CD14-positive monocyte (primary cell): ENCODE data around the gene STRA6. TPM values are rescaled to one million over a fixed set of nuclear protein-coding genes. Genes with fewer than 3 reads are reported as not detected.

Experiments
- DNase-seq, 3 donors: peaks; one replicate each; pipeline ENCODE4 v3.0.0-alpha.2; 2011 to 2022
- H2AFZ ChIP-seq: 2 replicates; pipeline ENCODE4 v1.6.0; 2012; ENCODE audit warnings: mild to moderate bottlenecking, low read depth, low read length, inconsistent platforms; ENCODE audit not compliant: insufficient read depth, poor library complexity, severe bottlenecking
- H3K27ac ChIP-seq, 2 donors: 1 replicate in 1 of 2; 2 replicates in 1 of 2; pipeline ENCODE4 v1.5.1; 2012 to 2013; ENCODE audit warnings: low read length in 2 of 2, control low read depth in 1 of 2, inconsistent platforms in 1 of 2, low read depth in 1 of 2, mild to moderate bottlenecking in 1 of 2
- H3K27me3 ChIP-seq, 2 donors: one replicate each; pipeline versions ENCODE4 v1.6.0 to v1.6.1; 2011 to 2013; ENCODE audit warnings: low read length in 2 of 2; ENCODE audit not compliant: control insufficient read depth in 2 of 2, insufficient read depth in 2 of 2
- H3K36me3 ChIP-seq, 2 donors: replicated peaks in 1 of 2; 1 replicate in 1 of 2; 2 replicates in 1 of 2; pipeline versions ENCODE4 v1.5.1 to v1.6.1; 2012 to 2013; ENCODE audit warnings: low read length in 2 of 2, control low read depth in 1 of 2, inconsistent platforms in 1 of 2, mild to moderate bottlenecking in 1 of 2; ENCODE audit not compliant: insufficient read depth in 2 of 2, control insufficient read depth in 1 of 2
- H3K4me1 ChIP-seq, 2 donors: 1 replicate in 1 of 2; 2 replicates in 1 of 2; pipeline versions ENCODE4 v1.5.1 to v1.6.1; 2012 to 2013; ENCODE audit warnings: low read length in 2 of 2, control low read depth in 1 of 2, inconsistent platforms in 1 of 2, mild to moderate bottlenecking in 1 of 2, moderate library complexity in 1 of 2; ENCODE audit not compliant: insufficient read depth in 2 of 2, control insufficient read depth in 1 of 2
- H3K4me2 ChIP-seq: replicated peaks from 2 replicates; pipeline ENCODE3; 2012; ENCODE audit warnings: low read length, moderate library complexity, mild to moderate bottlenecking; ENCODE audit not compliant: poor library complexity, severe bottlenecking; ENCODE audit errors: extremely low read depth
- H3K4me3 ChIP-seq, 3 experiments: fragments of 200-600 bp in 1 of 3; sonication (generic) in 1 of 3; replicated peaks in 1 of 3; 1 replicate in 2 of 3; 2 replicates in 1 of 3; pipeline ENCODE4 v1.5.1; 2011 to 2013; ENCODE audit warnings: low read length in 3 of 3, mild to moderate bottlenecking in 3 of 3, control low read depth in 2 of 3, low read depth in 2 of 3, inconsistent platforms in 1 of 3, moderate library complexity in 1 of 3
- H3K79me2 ChIP-seq: 2 replicates; pipeline ENCODE4 v1.6.0; 2012; ENCODE audit warnings: mild to moderate bottlenecking, control low read depth, inconsistent platforms, low read length, moderate library complexity; ENCODE audit not compliant: insufficient read depth
- H3K9ac ChIP-seq: 2 replicates; pipeline ENCODE4 v1.6.0; 2017; ENCODE audit warnings: low read length, mild to moderate bottlenecking; ENCODE audit not compliant: insufficient read depth, poor library complexity, severe bottlenecking
- H3K9me3 ChIP-seq, 2 donors: replicated peaks in 1 of 2; 1 replicate in 1 of 2; 2 replicates in 1 of 2; pipeline versions ENCODE4 v1.5.1 to v1.6.1; 2012 to 2013; ENCODE audit warnings: low read length in 2 of 2, control low read depth in 1 of 2; ENCODE audit not compliant: control insufficient read depth in 1 of 2, insufficient read depth in 1 of 2
- H4K20me1 ChIP-seq: 2 replicates; pipeline ENCODE4 v1.6.0; 2012; ENCODE audit warnings: mild to moderate bottlenecking, low read length, control low read depth, moderate library complexity; ENCODE audit not compliant: insufficient read depth
- H3K27ac Mint-ChIP-seq, 7 donors: one replicate each; pipeline ENCODE4 v1.8.0; 2020; ENCODE audit warnings: mild to moderate bottlenecking in 7 of 7, mixed read lengths in 7 of 7, moderate library complexity in 6 of 7, inconsistent platforms in 2 of 7
- H3K27me3 Mint-ChIP-seq, 3 donors: one replicate each; pipeline ENCODE4 v1.8.0; 2021 to 2022; ENCODE audit warnings: low read depth in 3 of 3, mild to moderate bottlenecking in 3 of 3, mixed read lengths in 3 of 3, moderate library complexity in 3 of 3, inconsistent platforms in 1 of 3
- H3K36me3 Mint-ChIP-seq, 2 donors: one replicate each; pipeline ENCODE4 v1.8.0; 2020; ENCODE audit warnings: mixed read lengths in 2 of 2, inconsistent platforms in 1 of 2, mild to moderate bottlenecking in 1 of 2
- H3K4me1 Mint-ChIP-seq: one replicate; pipeline ENCODE4 v1.8.0; 2020; ENCODE audit warnings: mild to moderate bottlenecking, mixed read lengths
- H3K4me3 Mint-ChIP-seq, 2 donors: one replicate each; pipeline ENCODE4 v1.8.0; 2020; ENCODE audit warnings: mild to moderate bottlenecking in 2 of 2, mixed read lengths in 2 of 2, moderate library complexity in 1 of 2
- H3K9me3 Mint-ChIP-seq, 7 donors: one replicate each; pipeline ENCODE4 v1.8.0; 2020 to 2022; ENCODE audit warnings: mixed read lengths in 7 of 7, mild to moderate bottlenecking in 6 of 7, moderate library complexity in 6 of 7, inconsistent platforms in 2 of 7
- WGBS: methylation state at CpG from one replicate; pipeline ENCODE4 v1.1.5; 2013; ENCODE audit warnings: missing lambda C conversion rate; ENCODE audit not compliant: insufficient coverage; 5-methylcytosine and 5-hydroxymethylcytosine counted together
- intact Hi-C, 2 donors: fragments of 100-400 bp; cut with micrococcal nuclease; formaldehyde crosslinking; loops; one replicate each; pipeline versions ENCODE4 v1.15.0 to v1.15.1; 2023
- polyA plus RNA-seq, 3 donors: library from polyadenylated mRNA; depleted of rRNA in 1 of 3; unstranded in 2 of 3; stranded (reverse) in 1 of 3; fragments of 300-500 nt in 2 of 3; fragments of >200 nt in 1 of 3; fragmentation: Illumina TruSeq in 2 of 3; gene quantifications; 1 replicate in 2 of 3; 2 replicates in 1 of 3; pipeline ENCODE4 v1.2.3, GENCODE V29; 2012 to 2021
- TF ChIP-seq, protein P1 (sequence below): fragments of 200-600 bp; IDR thresholded peaks from one replicate; pipeline ENCODE4 v1.8.0; 2022; ENCODE audit warnings: antibody characterized with exemption, mild to moderate bottlenecking

Gene STRA6
- polyA plus RNA-seq, 3 donors: not detected

GRCh38 chr15:74209997-74210671 lies 7.5 kb upstream of the STRA6 start:
- Histone ChIP-seq H2AFZ (no peak overlapping the region), H3K9ac (no peak overlapping the region), H3K4me1 (no peaks in the 10 kb centered on the region), H3K4me3 (no peak overlapping the region), H3K79me2 (no peaks in the 10 kb centered on the region), H3K27ac (no peak overlapping the region), H4K20me1 (no peaks in the 10 kb centered on the region), H3K4me2 (no peak overlapping the region), H3K27me3 (no peaks in the 10 kb centered on the region), H3K36me3 (no peaks in the 10 kb centered on the region), H3K9me3 (no peaks in the 10 kb centered on the region)
- peaks cover 2 to 14% (median 7%) of the 10 kb centered on the region in 3 donors for H3K27me3 Mint-ChIP-seq
- WGBS: 100% methylated on average over 1 of the region's 4 CpGs
- no peak for DNase-seq
- H3K4me3 Mint-ChIP-seq: no peak overlapping the region
- H3K9me3 Mint-ChIP-seq: no peaks in the 10 kb centered on the region
- intact Hi-C loops: no loop called here
- no peaks in the 10 kb centered on the region for H3K4me1 Mint-ChIP-seq
- H3K36me3 Mint-ChIP-seq: no peaks in the 10 kb centered on the region
- no peak overlapping the region for H3K27ac Mint-ChIP-seq
- TF ChIP-seq, protein P1, sequence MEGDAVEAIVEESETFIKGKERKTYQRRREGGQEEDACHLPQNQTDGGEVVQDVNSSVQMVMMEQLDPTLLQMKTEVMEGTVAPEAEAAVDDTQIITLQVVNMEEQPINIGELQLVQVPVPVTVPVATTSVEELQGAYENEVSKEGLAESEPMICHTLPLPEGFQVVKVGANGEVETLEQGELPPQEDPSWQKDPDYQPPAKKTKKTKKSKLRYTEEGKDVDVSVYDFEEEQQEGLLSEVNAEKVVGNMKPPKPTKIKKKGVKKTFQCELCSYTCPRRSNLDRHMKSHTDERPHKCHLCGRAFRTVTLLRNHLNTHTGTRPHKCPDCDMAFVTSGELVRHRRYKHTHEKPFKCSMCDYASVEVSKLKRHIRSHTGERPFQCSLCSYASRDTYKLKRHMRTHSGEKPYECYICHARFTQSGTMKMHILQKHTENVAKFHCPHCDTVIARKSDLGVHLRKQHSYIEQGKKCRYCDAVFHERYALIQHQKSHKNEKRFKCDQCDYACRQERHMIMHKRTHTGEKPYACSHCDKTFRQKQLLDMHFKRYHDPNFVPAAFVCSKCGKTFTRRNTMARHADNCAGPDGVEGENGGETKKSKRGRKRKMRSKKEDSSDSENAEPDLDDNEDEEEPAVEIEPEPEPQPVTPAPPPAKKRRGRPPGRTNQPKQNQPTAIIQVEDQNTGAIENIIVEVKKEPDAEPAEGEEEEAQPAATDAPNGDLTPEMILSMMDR: no peak

DNA sequence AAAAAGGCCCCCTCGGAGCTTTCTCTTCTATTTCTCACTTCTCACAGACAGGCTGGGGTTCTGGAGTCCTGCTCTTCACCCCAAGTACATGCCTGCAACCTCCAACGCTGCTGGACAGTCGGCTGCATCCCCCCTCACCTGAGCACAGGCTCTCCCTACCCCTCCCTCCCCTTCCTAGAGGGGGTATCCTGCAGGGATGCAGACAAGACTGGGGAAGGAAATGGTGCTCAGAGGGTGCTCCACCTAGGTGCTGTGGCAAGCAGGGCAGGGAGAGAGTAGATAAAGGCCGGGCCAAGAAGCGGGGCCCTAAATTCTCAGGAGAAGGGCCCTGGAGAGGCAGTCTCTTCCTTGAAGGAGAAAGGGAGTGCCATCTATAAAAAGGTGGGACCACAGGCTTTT lies 7.0 kb upstream of the STRA6 start:
- 100% methylated on average over 1 of the region's 5 CpGs for WGBS
- intact Hi-C loops: no loop called here
- no peaks in the 10 kb centered on the region for H3K9me3 Mint-ChIP-seq
- no peaks in the 10 kb centered on the region for H3K36me3 Mint-ChIP-seq
- no peaks in the 10 kb centered on the region for H3K4me1 ChIP-seq
- no peaks in the 10 kb centered on the region for H4K20me1 ChIP-seq
- H3K4me3 Mint-ChIP-seq: no peak overlapping the region
- no peaks in the 10 kb centered on the region for H3K27me3 ChIP-seq
- H3K4me1 Mint-ChIP-seq: peaks cover 1% of the 10 kb centered on the region
- no peak for DNase-seq
- H3K4me2 ChIP-seq: no peak overlapping the region
- H3K27ac ChIP-seq: no peak overlapping the region
- TF ChIP-seq, protein P1: no peak
- no peak overlapping the region for H3K27ac Mint-ChIP-seq
- peaks cover 4 to 14% (median 7%) of the 10 kb centered on the region in 3 donors for H3K27me3 Mint-ChIP-seq
- no peak overlapping the region for H3K4me3 ChIP-seq
- H3K9me3 ChIP-seq: no peaks in the 10 kb centered on the region
- no peak overlapping the region for H3K9ac ChIP-seq
- no peak overlapping the region for H2AFZ ChIP-seq
- H3K79me2 ChIP-seq: no peaks in the 10 kb centered on the region
- H3K36me3 ChIP-seq: no peaks in the 10 kb centered on the region
